Vagina (tissue), 2 donors: ENCODE results near the gene LHX8.

ENCODE experiments used
- POLR2A ChIP-seq, 2 donors: fragments of 450-650 bp; IDR thresholded peaks; one replicate each; pipeline ENCODE4 v1.6.1; 2017; ENCODE audit warnings: antibody characterized with exemption in 2 of 2, mild to moderate bottlenecking in 2 of 2, moderate library complexity in 2 of 2
- POLR2AphosphoS5 ChIP-seq, 2 donors: sonication (generic); formaldehyde crosslinking; IDR thresholded peaks; one replicate each; pipeline ENCODE4 v1.9.0; 2017; ENCODE audit warnings: antibody characterized with exemption in 2 of 2, mild to moderate bottlenecking in 2 of 2, low read depth in 1 of 2; ENCODE audit not compliant: insufficient read depth in 1 of 2
- TF ChIP-seq, protein P1 (sequence below), 3 experiments: fragments of 450-650 bp in 2 of 3; fragments of 200-600 bp in 1 of 3; sonication (generic) in 1 of 3; IDR thresholded peaks; one replicate each; pipeline ENCODE4 v1.5.1; 2017 to 2019; ENCODE audit warnings: antibody characterized with exemption in 3 of 3, mild to moderate bottlenecking in 2 of 3, moderate library complexity in 2 of 3

DNA sequence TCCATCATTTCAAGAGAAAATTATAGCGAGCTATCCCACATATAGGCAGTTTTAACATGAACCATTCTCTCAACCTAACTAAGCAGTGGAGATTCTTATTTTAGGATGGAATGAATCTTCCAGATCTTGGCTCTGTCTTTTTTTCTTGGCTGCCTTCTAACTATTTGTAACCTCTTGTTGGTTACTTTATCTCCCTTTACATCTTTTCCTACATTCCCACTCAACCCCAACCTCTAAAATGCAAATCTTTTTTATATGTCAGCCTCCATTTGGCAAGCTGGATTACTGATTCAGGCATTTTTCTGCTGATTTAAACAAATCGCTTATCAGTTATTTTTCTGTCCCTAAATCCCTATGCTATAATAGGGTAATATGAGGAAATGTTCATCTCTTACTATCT, 46.9 kb upstream of the LHX8 start:
- TF ChIP-seq, protein P1, sequence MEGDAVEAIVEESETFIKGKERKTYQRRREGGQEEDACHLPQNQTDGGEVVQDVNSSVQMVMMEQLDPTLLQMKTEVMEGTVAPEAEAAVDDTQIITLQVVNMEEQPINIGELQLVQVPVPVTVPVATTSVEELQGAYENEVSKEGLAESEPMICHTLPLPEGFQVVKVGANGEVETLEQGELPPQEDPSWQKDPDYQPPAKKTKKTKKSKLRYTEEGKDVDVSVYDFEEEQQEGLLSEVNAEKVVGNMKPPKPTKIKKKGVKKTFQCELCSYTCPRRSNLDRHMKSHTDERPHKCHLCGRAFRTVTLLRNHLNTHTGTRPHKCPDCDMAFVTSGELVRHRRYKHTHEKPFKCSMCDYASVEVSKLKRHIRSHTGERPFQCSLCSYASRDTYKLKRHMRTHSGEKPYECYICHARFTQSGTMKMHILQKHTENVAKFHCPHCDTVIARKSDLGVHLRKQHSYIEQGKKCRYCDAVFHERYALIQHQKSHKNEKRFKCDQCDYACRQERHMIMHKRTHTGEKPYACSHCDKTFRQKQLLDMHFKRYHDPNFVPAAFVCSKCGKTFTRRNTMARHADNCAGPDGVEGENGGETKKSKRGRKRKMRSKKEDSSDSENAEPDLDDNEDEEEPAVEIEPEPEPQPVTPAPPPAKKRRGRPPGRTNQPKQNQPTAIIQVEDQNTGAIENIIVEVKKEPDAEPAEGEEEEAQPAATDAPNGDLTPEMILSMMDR (IDR thresholded peaks at IDR 0.05): no peak
- no peak for TF ChIP-seq POLR2A (IDR thresholded peaks at IDR 0.05)
- no peak for TF ChIP-seq POLR2AphosphoS5 (IDR thresholded peaks at IDR 0.05; ENCODE audit: insufficient read depth in 1 of 2, low read depth in 1 of 2)
